Measurements from ENCODE around the gene SIRPG. TPM values are rescaled to one million over a fixed set of nuclear protein-coding genes. Genes with fewer than 3 reads are reported as not detected.

SIRPG gene
- total and polyA plus RNA-seq, 2 of the 13 experiments (the other 11 are each of a cell fraction or from before 2014, with no cell fraction given) = not detected

DNA sequence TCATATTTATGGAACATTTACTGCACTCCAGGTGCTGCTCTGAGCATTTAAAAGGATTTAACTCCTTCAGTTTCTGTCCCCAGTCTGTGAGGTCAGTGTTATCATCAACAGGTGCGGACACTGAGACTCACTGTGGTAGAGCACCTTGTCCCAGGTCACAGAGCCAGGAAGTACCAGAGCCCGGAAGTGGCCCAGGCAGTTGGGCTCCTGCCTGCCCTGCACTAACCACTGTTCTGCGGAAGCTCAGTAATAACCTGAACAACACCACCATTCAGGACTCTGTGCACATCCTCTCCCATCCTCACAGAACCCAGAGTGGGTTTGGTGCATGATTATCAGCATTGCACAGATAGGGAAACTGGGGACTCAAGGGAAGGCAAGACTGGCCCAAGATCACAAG is 16.8 kb upstream of the SIRPG start (continued):
- TF ChIP-seq, protein P1, sequence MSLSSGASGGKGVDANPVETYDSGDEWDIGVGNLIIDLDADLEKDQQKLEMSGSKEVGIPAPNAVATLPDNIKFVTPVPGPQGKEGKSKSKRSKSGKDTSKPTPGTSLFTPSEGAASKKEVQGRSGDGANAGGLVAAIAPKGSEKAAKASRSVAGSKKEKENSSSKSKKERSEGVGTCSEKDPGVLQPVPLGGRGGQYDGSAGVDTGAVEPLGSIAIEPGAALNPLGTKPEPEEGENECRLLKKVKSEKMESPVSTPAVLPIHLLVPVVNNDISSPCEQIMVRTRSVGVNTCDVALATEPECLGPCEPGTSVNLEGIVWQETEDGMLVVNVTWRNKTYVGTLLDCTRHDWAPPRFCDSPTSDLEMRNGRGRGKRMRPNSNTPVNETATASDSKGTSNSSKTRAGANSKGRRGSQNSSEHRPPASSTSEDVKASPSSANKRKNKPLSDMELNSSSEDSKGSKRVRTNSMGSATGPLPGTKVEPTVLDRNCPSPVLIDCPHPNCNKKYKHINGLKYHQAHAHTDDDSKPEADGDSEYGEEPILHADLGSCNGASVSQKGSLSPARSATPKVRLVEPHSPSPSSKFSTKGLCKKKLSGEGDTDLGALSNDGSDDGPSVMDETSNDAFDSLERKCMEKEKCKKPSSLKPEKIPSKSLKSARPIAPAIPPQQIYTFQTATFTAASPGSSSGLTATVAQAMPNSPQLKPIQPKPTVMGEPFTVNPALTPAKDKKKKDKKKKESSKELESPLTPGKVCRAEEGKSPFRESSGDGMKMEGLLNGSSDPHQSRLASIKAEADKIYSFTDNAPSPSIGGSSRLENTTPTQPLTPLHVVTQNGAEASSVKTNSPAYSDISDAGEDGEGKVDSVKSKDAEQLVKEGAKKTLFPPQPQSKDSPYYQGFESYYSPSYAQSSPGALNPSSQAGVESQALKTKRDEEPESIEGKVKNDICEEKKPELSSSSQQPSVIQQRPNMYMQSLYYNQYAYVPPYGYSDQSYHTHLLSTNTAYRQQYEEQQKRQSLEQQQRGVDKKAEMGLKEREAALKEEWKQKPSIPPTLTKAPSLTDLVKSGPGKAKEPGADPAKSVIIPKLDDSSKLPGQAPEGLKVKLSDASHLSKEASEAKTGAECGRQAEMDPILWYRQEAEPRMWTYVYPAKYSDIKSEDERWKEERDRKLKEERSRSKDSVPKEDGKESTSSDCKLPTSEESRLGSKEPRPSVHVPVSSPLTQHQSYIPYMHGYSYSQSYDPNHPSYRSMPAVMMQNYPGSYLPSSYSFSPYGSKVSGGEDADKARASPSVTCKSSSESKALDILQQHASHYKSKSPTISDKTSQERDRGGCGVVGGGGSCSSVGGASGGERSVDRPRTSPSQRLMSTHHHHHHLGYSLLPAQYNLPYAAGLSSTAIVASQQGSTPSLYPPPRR (CRISPR knock-in tag; IDR thresholded peaks at IDR 0.05; ENCODE audit: borderline replicate concordance) = no peak
- TF ChIP-seq ZFYVE20 (CRISPR knock-in tag; IDR thresholded peaks at IDR 0.05; ENCODE audit: borderline replicate concordance, low read depth) = no peak
- TF ChIP-seq MAFF (IDR thresholded peaks at IDR 0.05; ENCODE audit: low read depth, low read length) = no peak
- TF ChIP-seq ZNF337 (CRISPR knock-in tag; IDR thresholded peaks at IDR 0.05; ENCODE audit: borderline replicate concordance, low read depth) = no peak
- TF ChIP-seq LCORL (IDR thresholded peaks at IDR 0.05) = no peak
- TF ChIP-seq LCORL (CRISPR knock-in tag; IDR thresholded peaks at IDR 0.05) = no peak
- no peak for TF ChIP-seq HMGA1 (CRISPR knock-in tag; conservative IDR thresholded peaks at IDR 0.05)
- no peak for TF ChIP-seq ZNF331 (CRISPR knock-in tag; IDR thresholded peaks at IDR 0.05)
- TF ChIP-seq, protein P2, sequence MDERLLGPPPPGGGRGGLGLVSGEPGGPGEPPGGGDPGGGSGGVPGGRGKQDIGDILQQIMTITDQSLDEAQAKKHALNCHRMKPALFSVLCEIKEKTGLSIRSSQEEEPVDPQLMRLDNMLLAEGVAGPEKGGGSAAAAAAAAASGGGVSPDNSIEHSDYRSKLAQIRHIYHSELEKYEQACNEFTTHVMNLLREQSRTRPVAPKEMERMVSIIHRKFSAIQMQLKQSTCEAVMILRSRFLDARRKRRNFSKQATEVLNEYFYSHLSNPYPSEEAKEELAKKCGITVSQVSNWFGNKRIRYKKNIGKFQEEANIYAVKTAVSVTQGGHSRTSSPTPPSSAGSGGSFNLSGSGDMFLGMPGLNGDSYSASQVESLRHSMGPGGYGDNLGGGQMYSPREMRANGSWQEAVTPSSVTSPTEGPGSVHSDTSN (CRISPR knock-in tag; IDR thresholded peaks at IDR 0.05) = no peak
- TF ChIP-seq ZFY (CRISPR knock-in tag; IDR thresholded peaks at IDR 0.05) = no peak
- no peak for TF ChIP-seq KLF6 (CRISPR knock-in tag; IDR thresholded peaks at IDR 0.05)
